OCI-LY1 (cell line): Measurements from ENCODE around the gene ZFX.

Source experiments
- CTCF ChIP-seq: fragments of 200-600 bp; sonication (generic), shearing (Covaris generic); IDR thresholded peaks from 2 replicates; pipeline ENCODE4 v1.5.1; 2017; ENCODE audit warnings: mild to moderate bottlenecking, antibody characterized with exemption, low read length, moderate library complexity, mixed read lengths
- EZH2 ChIP-seq: fragments of 200-600 bp; sonication (generic), shearing (Covaris generic); IDR thresholded peaks from 2 replicates; pipeline ENCODE4 v1.8.0; 2017; ENCODE audit warnings: borderline replicate concordance, mixed run types, mild to moderate bottlenecking, antibody characterized with exemption, low read length, moderate library complexity, mixed read lengths

- no peak for TF ChIP-seq EZH2
- no peak for TF ChIP-seq CTCF
These were observed 95.7 kb downstream of the ZFX start for GRCh38 chrX:24245202-24245601.
